Measurements from ENCODE around the gene CCNL2. TPM values are rescaled to one million over a fixed set of nuclear protein-coding genes. Genes with fewer than 3 reads are reported as not detected.
A peak's percentile ranks its signal among the peaks of the same experiment; 100 is the strongest.

The CCNL2 gene
- total and polyA plus RNA-seq, 2 of the 13 experiments (the other 11 are each of a cell fraction or from before 2014, with no cell fraction given) = 105 to 340 TPM

GRCh38 chr1:1431845-1432273, 32.7 kb upstream of the CCNL2 start (continued):
- TF ChIP-seq HNRNPL (IDR thresholded peaks at IDR 0.05; ENCODE audit: low read depth, low read length) = peak; percentile 90
- TF ChIP-seq, protein P1, sequence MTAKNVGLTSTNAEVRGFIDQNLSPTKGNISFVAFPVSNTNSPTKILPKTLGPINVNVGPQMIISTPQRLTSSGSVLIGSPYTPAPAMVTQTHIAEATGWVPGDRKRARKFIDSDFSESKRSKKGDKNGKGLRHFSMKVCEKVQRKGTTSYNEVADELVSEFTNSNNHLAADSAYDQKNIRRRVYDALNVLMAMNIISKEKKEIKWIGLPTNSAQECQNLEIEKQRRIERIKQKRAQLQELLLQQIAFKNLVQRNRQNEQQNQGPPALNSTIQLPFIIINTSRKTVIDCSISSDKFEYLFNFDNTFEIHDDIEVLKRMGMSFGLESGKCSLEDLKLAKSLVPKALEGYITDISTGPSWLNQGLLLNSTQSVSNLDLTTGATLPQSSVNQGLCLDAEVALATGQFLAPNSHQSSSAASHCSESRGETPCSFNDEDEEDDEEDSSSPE (CRISPR knock-in tag; IDR thresholded peaks at IDR 0.05) = peak; percentile 55
- peak; percentile 71 for TF ChIP-seq PPARG (CRISPR knock-in tag; conservative IDR thresholded peaks at IDR 0.05)
- peak; percentile 48 for TF ChIP-seq TFE3 (CRISPR knock-in tag; IDR thresholded peaks at IDR 0.05)
- no peak for TF ChIP-seq ZNF225 (CRISPR knock-in tag; IDR thresholded peaks at IDR 0.05)
- no peak for TF ChIP-seq ZNF367 (CRISPR knock-in tag; IDR thresholded peaks at IDR 0.05; ENCODE audit: borderline replicate concordance)
- no peak for TF ChIP-seq NONO (IDR thresholded peaks at IDR 0.05)
- peak; percentile 60; the same call in 1 of the 2 replicates for TF ChIP-seq NONO (CRISPR knock-in tag; conservative IDR thresholded peaks at IDR 0.05)
- TF ChIP-seq, protein P2, sequence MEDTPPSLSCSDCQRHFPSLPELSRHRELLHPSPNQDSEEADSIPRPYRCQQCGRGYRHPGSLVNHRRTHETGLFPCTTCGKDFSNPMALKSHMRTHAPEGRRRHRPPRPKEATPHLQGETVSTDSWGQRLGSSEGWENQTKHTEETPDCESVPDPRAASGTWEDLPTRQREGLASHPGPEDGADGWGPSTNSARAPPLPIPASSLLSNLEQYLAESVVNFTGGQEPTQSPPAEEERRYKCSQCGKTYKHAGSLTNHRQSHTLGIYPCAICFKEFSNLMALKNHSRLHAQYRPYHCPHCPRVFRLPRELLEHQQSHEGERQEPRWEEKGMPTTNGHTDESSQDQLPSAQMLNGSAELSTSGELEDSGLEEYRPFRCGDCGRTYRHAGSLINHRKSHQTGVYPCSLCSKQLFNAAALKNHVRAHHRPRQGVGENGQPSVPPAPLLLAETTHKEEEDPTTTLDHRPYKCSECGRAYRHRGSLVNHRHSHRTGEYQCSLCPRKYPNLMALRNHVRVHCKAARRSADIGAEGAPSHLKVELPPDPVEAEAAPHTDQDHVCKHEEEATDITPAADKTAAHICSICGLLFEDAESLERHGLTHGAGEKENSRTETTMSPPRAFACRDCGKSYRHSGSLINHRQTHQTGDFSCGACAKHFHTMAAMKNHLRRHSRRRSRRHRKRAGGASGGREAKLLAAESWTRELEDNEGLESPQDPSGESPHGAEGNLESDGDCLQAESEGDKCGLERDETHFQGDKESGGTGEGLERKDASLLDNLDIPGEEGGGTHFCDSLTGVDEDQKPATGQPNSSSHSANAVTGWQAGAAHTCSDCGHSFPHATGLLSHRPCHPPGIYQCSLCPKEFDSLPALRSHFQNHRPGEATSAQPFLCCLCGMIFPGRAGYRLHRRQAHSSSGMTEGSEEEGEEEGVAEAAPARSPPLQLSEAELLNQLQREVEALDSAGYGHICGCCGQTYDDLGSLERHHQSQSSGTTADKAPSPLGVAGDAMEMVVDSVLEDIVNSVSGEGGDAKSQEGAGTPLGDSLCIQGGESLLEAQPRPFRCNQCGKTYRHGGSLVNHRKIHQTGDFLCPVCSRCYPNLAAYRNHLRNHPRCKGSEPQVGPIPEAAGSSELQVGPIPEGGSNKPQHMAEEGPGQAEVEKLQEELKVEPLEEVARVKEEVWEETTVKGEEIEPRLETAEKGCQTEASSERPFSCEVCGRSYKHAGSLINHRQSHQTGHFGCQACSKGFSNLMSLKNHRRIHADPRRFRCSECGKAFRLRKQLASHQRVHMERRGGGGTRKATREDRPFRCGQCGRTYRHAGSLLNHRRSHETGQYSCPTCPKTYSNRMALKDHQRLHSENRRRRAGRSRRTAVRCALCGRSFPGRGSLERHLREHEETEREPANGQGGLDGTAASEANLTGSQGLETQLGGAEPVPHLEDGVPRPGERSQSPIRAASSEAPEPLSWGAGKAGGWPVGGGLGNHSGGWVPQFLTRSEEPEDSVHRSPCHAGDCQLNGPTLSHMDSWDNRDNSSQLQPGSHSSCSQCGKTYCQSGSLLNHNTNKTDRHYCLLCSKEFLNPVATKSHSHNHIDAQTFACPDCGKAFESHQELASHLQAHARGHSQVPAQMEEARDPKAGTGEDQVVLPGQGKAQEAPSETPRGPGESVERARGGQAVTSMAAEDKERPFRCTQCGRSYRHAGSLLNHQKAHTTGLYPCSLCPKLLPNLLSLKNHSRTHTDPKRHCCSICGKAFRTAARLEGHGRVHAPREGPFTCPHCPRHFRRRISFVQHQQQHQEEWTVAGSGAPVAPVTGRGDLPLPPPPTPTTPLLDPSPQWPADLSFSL (CRISPR knock-in tag; IDR thresholded peaks at IDR 0.05) = peak; percentile 79; the same call in 1 of the 2 replicates
- no peak for TF ChIP-seq ZNF780A (CRISPR knock-in tag; IDR thresholded peaks at IDR 0.05)
- peak; percentile 68; the same call in 1 of the 2 replicates for TF ChIP-seq ZFP1 (CRISPR knock-in tag; IDR thresholded peaks at IDR 0.05)
- TF ChIP-seq SPEN (CRISPR knock-in tag; IDR thresholded peaks at IDR 0.05; ENCODE audit: low read depth) = peak; percentile 82; the same call in 1 of the 2 replicates
- TF ChIP-seq DZIP1 (CRISPR knock-in tag; IDR thresholded peaks at IDR 0.05) = 0 out of 2 replicates have a peak, but pooled peaks have one; percentile 26
- peak; percentile 98 for TF ChIP-seq ZFX (CRISPR knock-in tag; IDR thresholded peaks at IDR 0.05; ENCODE audit: low read depth)
- TF ChIP-seq, protein P3, sequence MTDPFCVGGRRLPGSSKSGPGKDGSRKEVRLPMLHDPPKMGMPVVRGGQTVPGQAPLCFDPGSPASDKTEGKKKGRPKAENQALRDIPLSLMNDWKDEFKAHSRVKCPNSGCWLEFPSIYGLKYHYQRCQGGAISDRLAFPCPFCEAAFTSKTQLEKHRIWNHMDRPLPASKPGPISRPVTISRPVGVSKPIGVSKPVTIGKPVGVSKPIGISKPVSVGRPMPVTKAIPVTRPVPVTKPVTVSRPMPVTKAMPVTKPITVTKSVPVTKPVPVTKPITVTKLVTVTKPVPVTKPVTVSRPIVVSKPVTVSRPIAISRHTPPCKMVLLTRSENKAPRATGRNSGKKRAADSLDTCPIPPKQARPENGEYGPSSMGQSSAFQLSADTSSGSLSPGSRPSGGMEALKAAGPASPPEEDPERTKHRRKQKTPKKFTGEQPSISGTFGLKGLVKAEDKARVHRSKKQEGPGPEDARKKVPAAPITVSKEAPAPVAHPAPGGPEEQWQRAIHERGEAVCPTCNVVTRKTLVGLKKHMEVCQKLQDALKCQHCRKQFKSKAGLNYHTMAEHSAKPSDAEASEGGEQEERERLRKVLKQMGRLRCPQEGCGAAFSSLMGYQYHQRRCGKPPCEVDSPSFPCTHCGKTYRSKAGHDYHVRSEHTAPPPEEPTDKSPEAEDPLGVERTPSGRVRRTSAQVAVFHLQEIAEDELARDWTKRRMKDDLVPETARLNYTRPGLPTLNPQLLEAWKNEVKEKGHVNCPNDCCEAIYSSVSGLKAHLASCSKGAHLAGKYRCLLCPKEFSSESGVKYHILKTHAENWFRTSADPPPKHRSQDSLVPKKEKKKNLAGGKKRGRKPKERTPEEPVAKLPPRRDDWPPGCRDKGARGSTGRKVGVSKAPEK (CRISPR knock-in tag; IDR thresholded peaks at IDR 0.05; ENCODE audit: borderline replicate concordance) = no peak; the same call in 1 of the 2 replicates
